Ureter (tissue), 1 donor: ENCODE measurements around the gene LILRB3. TPM values are rescaled to one million over a fixed set of nuclear protein-coding genes. Genes with fewer than 3 reads are reported as not detected.

ENCODE experiments used
- DNase-seq: peaks from one replicate; pipeline ENCODE4 v3.0.0-alpha.2; 2020; ENCODE audit warnings: low spot score
- total RNA-seq: library from RNA; stranded (reverse); gene quantifications from one replicate; pipeline ENCODE4 v1.2.4, GENCODE V29; 2023
- donor health status: DM: yes; HTN: yes; CAD: no.

LILRB3 gene
- total RNA-seq, 1 donor from 2014 or later: 5.6 TPM

- DNase-seq: peak; percentile 95
Observed at GRCh38 chr19:54168174-54168917, 54.5 kb downstream of the LILRB3 start.

Other genes starting within 250 kb of the LILRB3 start
- gene CACNG6, start 231.4 kb downstream of the LILRB3 start, total RNA-seq: not detected
- gene VSTM1, start 159.1 kb downstream of the LILRB3 start, total RNA-seq: not detected
- not detected for gene TARM1, start 141.6 kb downstream of the LILRB3 start, total RNA-seq
- gene OSCAR, start 122.2 kb downstream of the LILRB3 start, total RNA-seq: 1.7 TPM
- 126 TPM for gene NDUFA3, start 120.2 kb downstream of the LILRB3 start, total RNA-seq
- 16.8 TPM for gene TFPT, start 107.3 kb downstream of the LILRB3 start, total RNA-seq
- 59.0 TPM for gene PRPF31, start 107.3 kb downstream of the LILRB3 start, total RNA-seq
- 54.6 TPM for gene CNOT3, start 85.2 kb downstream of the LILRB3 start, total RNA-seq
- gene LENG1, start 63.3 kb downstream of the LILRB3 start, total RNA-seq: 5.8 TPM
- gene TMC4, start 49.8 kb downstream of the LILRB3 start, total RNA-seq: 155 TPM
- gene MBOAT7, start 33.4 kb downstream of the LILRB3 start, total RNA-seq: 175 TPM
- 27.7 TPM for gene TSEN34, start 31.7 kb downstream of the LILRB3 start, total RNA-seq
- gene RPS9, start 22.1 kb downstream of the LILRB3 start, total RNA-seq: 1,389 TPM
- gene LILRA6, start 19.8 kb upstream of the LILRB3 start, total RNA-seq: 1.6 TPM
- gene LILRB5, start 34.3 kb upstream of the LILRB3 start, total RNA-seq: 5.3 TPM
- 2.6 TPM for gene LILRB2, start 58.1 kb upstream of the LILRB3 start, total RNA-seq
- gene LILRA5, start 90.2 kb upstream of the LILRB3 start, total RNA-seq: 2.1 TPM
- gene LILRA4, start 116.2 kb upstream of the LILRB3 start, total RNA-seq: 0.44 TPM
- gene LAIR1, start 141.9 kb upstream of the LILRB3 start, total RNA-seq: 16.1 TPM
- gene TTYH1, start 192.5 kb upstream of the LILRB3 start, total RNA-seq: 2.7 TPM
- gene LENG8, start 226.2 kb upstream of the LILRB3 start, total RNA-seq: 269 TPM
- 10.2 TPM for gene LENG9, start 240.8 kb upstream of the LILRB3 start, total RNA-seq